Stimulated activated CD4-positive, alpha-beta T cell treated with anti-CD3 and anti-CD28 coated beads, Interleukin-1b, Interleukin-23, amount 100 ng/mL, for 4 hours (primary cell): Measurements from ENCODE around the gene OS9.
"Not testable (repeated sequence)": the region's sequence is repeated elsewhere in the genome, so short reads cannot be mapped to it uniquely, and the experiment has no call there.

Experiments used
- DNase-seq, 2 donors: peaks; one replicate each; pipeline ENCODE4 v3.0.0-alpha.2; 2020; ENCODE audit warnings: low read depth in 2 of 2

The OS9 gene

GRCh38 chr12:57693659-57694458, at the start of gene OS9:
OS9 (plus strand) TSS chr12:57694132; CDS start chr12:57694162, 30 bp downstream.
- peak; percentile 78 to 89 for DNase-seq

GRCh38 chr12:57645990-57646658, 47.8 kb upstream of the OS9 start:
- DNase-seq: not testable (repeated sequence)

GRCh38 chr12:57646659-57647049, 47.3 kb upstream of the OS9 start:
- DNase-seq: not testable (repeated sequence)

GRCh38 chr12:57654042-57654441, 39.9 kb upstream of the OS9 start:
- DNase-seq: no peak

- DNase-seq: no peak
Observed at GRCh38 chr12:57655541-57656240, 38.2 kb upstream of the OS9 start.

- not testable (repeated sequence) for DNase-seq
Observed at GRCh38 chr12:57656408-57656807, 37.5 kb upstream of the OS9 start.

GRCh38 chr12:57657744-57658143, 36.2 kb upstream of the OS9 start:
- no peak for DNase-seq

- no peak for DNase-seq
Observed at GRCh38 chr12:57658890-57659289, 35.0 kb upstream of the OS9 start.

GRCh38 chr12:57661376-57661775, 32.6 kb upstream of the OS9 start:
- DNase-seq: no peak

GRCh38 chr12:57665066-57665820, 28.7 kb upstream of the OS9 start:
- DNase-seq: not testable (repeated sequence)

- DNase-seq: no peak
Observed at GRCh38 chr12:57666897-57667296, 27.0 kb upstream of the OS9 start.

GRCh38 chr12:57669691-57670090, 24.2 kb upstream of the OS9 start:
- DNase-seq: not testable (repeated sequence)

- not testable (repeated sequence) for DNase-seq
Observed at GRCh38 chr12:57671811-57672210, 22.1 kb upstream of the OS9 start.

- DNase-seq: no peak
Observed at GRCh38 chr12:57672801-57673200, 21.1 kb upstream of the OS9 start.

GRCh38 chr12:57674691-57675090, 19.2 kb upstream of the OS9 start:
- DNase-seq: no peak

GRCh38 chr12:57677947-57678346, 16.0 kb upstream of the OS9 start:
- not testable (repeated sequence) for DNase-seq

- no peak for DNase-seq
Observed at GRCh38 chr12:57679697-57680096, 14.2 kb upstream of the OS9 start.

GRCh38 chr12:57687862-57688261, 6.1 kb upstream of the OS9 start:
- no peak for DNase-seq

GRCh38 chr12:57688931-57689330, 5.0 kb upstream of the OS9 start:
- DNase-seq: no peak

GRCh38 chr12:57692500-57692899, 1.4 kb upstream of the OS9 start:
- no peak for DNase-seq

GRCh38 chr12:57693317-57693658, 644 bp upstream of the OS9 start:
- DNase-seq: no peak

- no peak for DNase-seq
Observed at GRCh38 chr12:57694459-57695019, 607 bp downstream of the OS9 start.
